HG03354 (cell line): Measurements from ENCODE around the gene PRKAR2A.
"Not testable (repeated sequence)": the region's sequence is repeated elsewhere in the genome, so short reads cannot be mapped to it uniquely, and the experiment has no call there.

Source experiments
- ATAC-seq: cut with Tn5 transposase; IDR thresholded peaks from one replicate; pipeline ENCODE4 v1.9.1; 2021; ENCODE audit warnings: mild to moderate bottlenecking; ENCODE audit not compliant: unreplicated experiment, poor library complexity, severe bottlenecking

The PRKAR2A gene

DNA sequence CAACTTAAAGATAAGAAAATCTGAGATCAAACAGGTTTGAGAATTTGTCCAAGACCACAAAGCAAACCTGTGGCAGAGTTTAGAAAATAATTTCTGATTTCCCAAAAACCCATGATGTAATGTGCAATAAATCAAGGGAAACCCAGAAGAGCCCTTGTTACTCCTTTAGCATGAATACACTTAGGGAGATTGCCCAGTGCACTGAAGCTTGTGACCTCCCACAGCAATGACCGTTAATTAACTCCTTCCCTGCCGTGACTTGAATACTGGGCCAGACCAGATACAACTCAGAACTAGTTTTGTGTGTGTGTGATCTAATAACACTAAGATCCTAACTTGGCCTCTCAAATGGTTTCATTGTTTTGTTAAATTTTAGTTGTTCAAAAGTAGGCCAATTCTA lies 2.5 kb downstream of the PRKAR2A start:
- ATAC-seq, result no peak

DNA sequence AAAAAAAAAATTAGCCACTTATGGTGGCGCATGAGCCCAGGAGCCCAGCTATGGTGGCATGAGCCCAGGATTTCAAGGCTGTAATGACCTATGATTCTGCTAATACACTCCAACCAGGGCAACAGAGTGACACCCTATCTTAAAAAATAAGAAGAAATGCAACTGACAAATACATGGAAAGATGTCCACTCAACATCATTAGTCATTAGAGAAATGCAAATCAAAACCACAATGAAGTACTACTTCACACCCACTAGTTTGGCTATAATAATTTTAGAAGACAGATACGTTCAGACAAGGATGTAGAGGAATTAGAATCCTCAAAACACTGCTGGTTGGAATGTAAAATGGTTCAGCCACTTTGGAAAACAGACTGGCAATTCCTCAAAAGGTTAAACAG lies 10.5 kb downstream of the PRKAR2A start:
- ATAC-seq, result no peak

- ATAC-seq, result no peak
These were observed 11.9 kb downstream of the PRKAR2A start for GRCh38 chr3:48835650-48836366.

DNA sequence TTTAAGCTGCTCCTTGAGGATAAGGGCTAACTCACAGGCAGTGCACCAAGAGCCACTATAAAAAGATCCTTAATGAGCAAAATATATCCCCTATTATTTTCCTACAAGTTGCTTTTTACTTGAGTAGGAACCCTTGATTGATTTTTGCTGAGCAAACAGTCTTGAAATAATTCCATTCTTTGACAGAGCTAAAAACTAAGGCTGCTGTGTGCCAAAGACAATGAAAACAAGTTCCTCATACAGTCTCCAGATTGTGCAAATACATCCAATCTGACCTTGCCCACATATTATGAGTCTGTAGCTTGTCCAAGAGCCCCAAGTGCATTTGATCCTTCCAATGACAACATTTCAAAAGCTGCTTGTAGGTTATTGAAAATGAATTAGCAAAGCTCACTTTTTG lies 15.0 kb downstream of the PRKAR2A start:
- no peak for ATAC-seq

- ATAC-seq, result no peak
These were observed 17.0 kb downstream of the PRKAR2A start for GRCh38 chr3:48830715-48831114.

GRCh38 chr3:48829525-48829924 lies 18.1 kb downstream of the PRKAR2A start:
- not testable (repeated sequence) for ATAC-seq

- not testable (repeated sequence) for ATAC-seq
These were observed 19.8 kb downstream of the PRKAR2A start for GRCh38 chr3:48827874-48828273.

- no peak for ATAC-seq
These were observed 21.2 kb downstream of the PRKAR2A start for GRCh38 chr3:48826451-48826850.

- no peak for ATAC-seq
These were observed 26.9 kb downstream of the PRKAR2A start for GRCh38 chr3:48820612-48821324.

DNA sequence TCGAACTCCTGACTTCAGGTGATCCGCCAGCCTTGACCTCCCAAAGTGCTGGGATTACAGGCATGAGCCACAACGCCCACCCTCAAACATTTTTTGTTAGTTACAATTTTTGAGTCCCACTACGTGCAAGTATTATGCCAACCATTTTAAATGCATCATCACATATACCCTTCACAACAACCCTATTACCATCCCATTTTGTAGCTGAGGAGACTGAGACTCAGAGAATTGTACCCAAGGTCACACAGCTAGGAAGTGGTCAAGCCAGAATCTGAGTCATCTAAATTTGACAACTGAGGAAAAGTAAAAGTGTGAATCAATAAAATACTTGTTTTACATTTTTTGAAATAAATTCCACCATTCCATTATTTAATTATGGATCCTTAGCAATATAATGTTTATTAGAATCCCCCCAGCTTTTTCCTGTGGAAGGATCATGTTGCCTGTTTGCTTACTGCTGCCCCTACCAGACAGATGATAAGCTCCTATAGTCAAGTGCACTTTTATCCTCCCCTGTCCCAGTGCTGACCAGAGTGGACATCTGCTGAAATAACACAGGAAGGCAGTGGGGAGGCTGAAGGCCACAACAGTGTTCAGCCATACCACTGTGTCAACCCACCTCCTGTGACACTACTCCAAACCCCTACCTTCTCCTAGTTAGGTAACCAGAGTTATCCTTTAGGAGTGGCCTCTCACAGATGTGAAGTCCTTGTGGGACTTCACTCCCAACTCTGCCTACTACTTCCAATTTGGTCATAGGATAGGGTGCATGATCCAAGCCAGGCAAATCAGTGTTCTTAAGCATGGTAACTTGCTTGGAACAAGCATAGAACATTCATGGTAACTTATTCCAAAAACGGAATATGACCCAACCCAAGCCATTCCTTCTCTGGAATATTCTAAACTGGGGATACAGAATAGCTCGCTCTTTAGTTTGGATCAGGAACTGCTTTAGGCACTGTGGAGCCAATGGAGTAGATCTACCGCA lies 28.1 kb downstream of the PRKAR2A start:
- ATAC-seq, result no peak

DNA sequence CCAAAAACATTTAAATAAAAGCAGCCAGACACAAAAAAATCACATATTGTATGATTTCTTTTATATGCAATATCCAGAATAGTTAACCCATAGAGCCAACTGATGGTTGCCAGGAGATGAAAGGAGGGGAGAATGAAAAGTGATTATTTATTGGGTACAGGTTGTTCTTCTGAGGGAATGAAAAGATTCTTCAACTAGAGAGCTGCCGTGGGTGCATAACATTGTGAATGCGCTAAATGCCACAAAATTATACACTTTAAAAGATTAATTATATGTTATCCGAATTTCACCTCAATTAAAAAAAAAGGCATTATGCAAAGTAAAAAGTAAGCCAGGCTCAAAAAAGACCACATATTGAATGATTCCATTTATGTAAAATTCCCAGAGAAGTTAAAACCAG lies 36.1 kb downstream of the PRKAR2A start:
- ATAC-seq, result no peak

DNA sequence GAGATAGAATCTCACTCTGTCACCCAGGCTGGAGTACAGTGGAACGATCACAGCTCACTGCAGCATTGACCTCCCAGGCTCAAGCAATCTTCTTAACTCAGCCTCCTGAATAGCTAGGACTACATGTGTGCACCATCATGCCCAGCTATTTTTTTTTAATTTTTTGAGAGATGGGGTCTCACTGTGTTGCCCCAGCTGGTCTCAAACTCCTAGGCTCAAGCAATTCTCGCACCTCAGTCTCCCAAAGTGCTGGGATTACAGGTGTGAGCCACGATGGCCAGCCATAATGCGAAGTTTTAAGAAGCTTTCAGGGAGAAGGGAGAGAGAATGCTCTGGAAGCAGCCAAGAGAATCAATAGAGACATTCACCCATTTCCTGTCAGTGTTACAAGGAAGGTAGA lies 42.7 kb downstream of the PRKAR2A start:
- no peak for ATAC-seq

GRCh38 chr3:48800831-48801230 lies 46.8 kb downstream of the PRKAR2A start:
- not testable (repeated sequence) for ATAC-seq

DNA sequence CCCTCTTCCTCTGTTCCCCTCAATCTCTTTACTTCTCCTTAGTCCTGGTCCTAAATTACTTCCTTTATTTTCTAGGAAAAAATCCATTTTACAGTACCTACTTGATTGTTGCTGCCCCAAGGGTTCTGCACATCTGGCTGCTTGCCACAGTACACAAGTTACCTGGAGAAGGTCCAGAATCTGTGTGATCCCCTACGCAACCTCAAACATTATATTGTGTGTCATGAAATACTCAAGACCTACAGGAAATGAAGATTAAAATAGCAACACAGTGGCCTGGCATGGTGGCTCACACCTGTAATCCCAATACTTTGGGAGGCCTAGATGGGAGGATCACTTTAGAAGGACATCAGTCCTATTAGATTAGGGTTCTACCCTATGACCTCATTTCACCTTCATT lies 48.7 kb downstream of the PRKAR2A start:
- ATAC-seq, result no peak

- no peak for ATAC-seq
These were observed 50.0 kb downstream of the PRKAR2A start for GRCh38 chr3:48797626-48798025.

DNA sequence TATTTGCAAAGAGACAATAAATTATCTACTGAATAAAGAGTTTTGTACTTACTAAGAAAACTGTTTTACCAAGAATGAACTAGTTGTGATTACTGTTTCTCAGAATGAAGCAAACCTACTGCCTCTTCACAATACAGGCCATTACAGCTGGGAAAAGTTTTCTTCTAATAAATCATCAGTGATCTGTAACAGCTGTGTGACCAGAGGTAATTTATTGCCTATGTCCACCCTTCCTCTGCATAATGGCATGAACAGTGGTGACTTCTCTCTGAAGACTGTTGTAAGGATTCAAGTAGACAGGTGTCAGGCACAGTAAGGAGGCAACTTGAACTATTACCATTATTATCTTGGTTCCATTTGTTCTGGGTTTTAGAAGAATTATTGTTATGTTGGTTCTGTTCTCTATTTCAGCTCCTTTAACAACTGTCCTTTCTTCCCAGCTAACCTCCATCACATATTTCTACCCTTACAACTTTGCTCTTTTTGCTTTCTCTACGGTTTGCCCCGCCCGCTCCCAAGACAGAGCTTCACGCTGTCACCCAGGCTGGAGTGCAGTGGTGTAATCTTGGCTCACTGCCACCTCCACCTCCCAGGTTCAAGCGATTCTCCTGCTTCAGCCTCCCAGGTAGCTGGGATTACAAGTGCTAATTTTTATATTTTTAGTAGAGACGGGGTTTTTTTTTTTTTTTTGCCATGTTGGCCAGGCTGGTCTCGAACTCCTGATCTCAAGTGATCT lies 51.5 kb downstream of the PRKAR2A start:
- no peak for ATAC-seq

DNA sequence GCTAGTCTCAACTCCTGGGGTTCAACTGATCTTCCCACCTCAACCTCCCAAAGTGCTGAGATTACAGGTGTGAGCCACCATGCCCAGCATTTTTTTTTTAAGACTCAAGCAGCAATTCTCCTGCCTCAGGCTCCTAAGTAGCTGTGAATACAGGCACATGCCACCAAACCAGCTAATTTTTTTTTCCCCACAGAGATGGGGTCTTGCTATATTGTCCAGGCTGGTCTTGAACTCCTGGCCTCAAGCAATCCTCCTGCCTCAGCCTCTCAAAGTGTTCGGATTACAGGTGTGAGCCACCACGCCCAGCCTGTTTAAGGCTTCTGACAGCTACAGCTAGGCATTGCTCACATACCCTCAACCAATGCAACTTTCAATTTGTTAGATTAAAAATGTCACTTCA lies 54.2 kb downstream of the PRKAR2A start:
- ATAC-seq, result not testable (repeated sequence)

GRCh38 chr3:48789665-48790064 lies 58.0 kb downstream of the PRKAR2A start:
- no peak for ATAC-seq

DNA sequence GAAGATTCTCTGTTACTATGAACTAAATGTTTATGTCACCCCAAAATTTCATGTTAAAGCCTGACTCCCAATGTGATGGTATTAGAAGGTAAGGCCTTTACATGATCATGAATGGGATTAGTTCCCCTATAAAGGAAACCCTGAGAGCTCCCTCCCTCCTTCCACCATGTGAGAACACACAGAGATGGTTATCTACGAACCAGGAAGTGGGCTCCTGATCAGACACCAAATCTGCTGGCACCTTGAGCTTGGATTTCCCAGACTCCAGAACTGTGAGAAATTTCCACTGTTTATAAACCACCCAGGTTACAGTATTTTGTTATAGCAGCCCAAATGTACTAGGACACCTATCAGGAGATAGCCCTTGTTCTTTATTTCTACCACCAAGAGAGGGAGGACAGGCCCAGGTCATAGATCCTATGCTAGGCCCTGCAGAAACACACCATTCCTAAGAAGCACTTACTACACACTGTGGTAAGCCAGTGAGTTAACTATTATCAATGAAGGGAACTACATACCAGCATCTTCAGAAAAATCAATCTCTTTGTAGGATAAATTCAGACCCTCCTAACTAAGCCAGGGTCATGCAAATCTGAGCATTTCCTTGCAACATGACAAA lies 59.0 kb downstream of the PRKAR2A start:
- ATAC-seq, result no peak
